GM12878 (cell line): ENCODE measurements around the gene THAP11. TPM values are rescaled to one million over a fixed set of nuclear protein-coding genes. Genes with fewer than 3 reads are reported as not detected.

Source experiments
- ATAC-seq: fragments of 200-7000 bp; cut with Tn5 transposase; 3 replicates; pipeline ENCODE4 v1.9.1; 2020; ENCODE audit warnings: mild to moderate bottlenecking, moderate library complexity
- BruUV-seq: library from RNA; stranded (reverse); fragments of 400-500 nt; replicated peaks from 2 replicates; lab custom pipeline; 2021; lab: Mats Ljungman, UMichigan
- CTCF ChIA-PET: fragments of 300-600 bp; sonication (Branson Sonifier 250); formaldehyde crosslinking; extraction: SDS; loops from one replicate; lab custom pipeline; 2021; ENCODE audit warnings: inconsistent platforms; lab: Yijun Ruan, JAX
- POLR2A ChIA-PET: fragments of 350-600 bp; formaldehyde crosslinking; extraction: SDS; loops from one replicate; lab custom pipeline; 2021; ENCODE audit warnings: inconsistent platforms; lab: Charles Lee
- RAD21 ChIA-PET: fragments of 300-600 bp; sonication (Branson Sonifier 250); formaldehyde crosslinking; loops from one replicate; lab custom pipeline; 2023; ENCODE audit warnings: antibody characterized with exemption; ENCODE audit not compliant: unreplicated experiment; lab: Charles Lee
- SMC1A ChIA-PET: fragments of 300-600 bp; sonication (Branson Sonifier 250); formaldehyde crosslinking; loops from one replicate; lab custom pipeline; 2023; ENCODE audit not compliant: unreplicated experiment, uncharacterized antibody; lab: Charles Lee
- DNase-seq: peaks from one replicate; pipeline ENCODE4 v3.0.0-alpha.2; 2011; ENCODE audit warnings: low read depth, low spot score
- FAIRE-seq: peaks from 3 replicates; lab custom pipeline; 2011; peaks lifted over from hg19 to GRCh38; lab: Jason Lieb, UNC
- H2AFZ ChIP-seq: 2 replicates; pipeline ENCODE4 v1.6.0; 2011; ENCODE audit warnings: low read depth, low read length, control low read depth; ENCODE audit not compliant: control insufficient read depth
- H3K27ac ChIP-seq: 2 replicates; pipeline ENCODE4 v1.5.1; 2011; ENCODE audit warnings: control low read depth; ENCODE audit not compliant: control insufficient read depth, insufficient read depth
- H3K27me3 ChIP-seq, 2 experiments: replicated peaks in 1 of 2; 2 replicates each; pipeline versions ENCODE4 v1.6.0 to v1.6.1; 2011; ENCODE audit warnings: low read length in 1 of 2; ENCODE audit not compliant: control insufficient read depth in 2 of 2, insufficient read depth in 2 of 2
- H3K36me3 ChIP-seq, 2 experiments: 2 replicates each; pipeline ENCODE4 v1.5.1; 2011; ENCODE audit warnings: low read length in 1 of 2; ENCODE audit not compliant: control insufficient read depth in 2 of 2, insufficient read depth in 2 of 2
- H3K4me1 ChIP-seq: 2 replicates; pipeline ENCODE4 v1.6.1; 2011; ENCODE audit warnings: mild to moderate bottlenecking, low read length, moderate library complexity, mixed read lengths; ENCODE audit not compliant: control insufficient read depth, insufficient read depth
- H3K4me2 ChIP-seq: 2 replicates; pipeline ENCODE4 v1.6.0; 2011; ENCODE audit warnings: control low read depth; ENCODE audit not compliant: control insufficient read depth, insufficient read depth
- H3K4me3 ChIP-seq: fragments of 200-600 bp; sonication (generic); 2 replicates; pipeline ENCODE4 v1.5.1; 2016
- H3K79me2 ChIP-seq: 2 replicates; pipeline ENCODE4 v1.6.0; 2011; ENCODE audit warnings: low read length; ENCODE audit not compliant: control insufficient read depth, insufficient read depth
- H3K9ac ChIP-seq: 2 replicates; pipeline ENCODE4 v1.8.0; 2011; ENCODE audit warnings: low read length, control low read depth, mixed read lengths; ENCODE audit not compliant: control insufficient read depth, insufficient read depth
- H3K9me3 ChIP-seq: replicated peaks from 3 replicates; pipeline ENCODE4 v1.5.1; 2011; ENCODE audit warnings: mild to moderate bottlenecking, low read length; ENCODE audit not compliant: control insufficient read depth, insufficient read depth
- H4K20me1 ChIP-seq: 2 replicates; pipeline ENCODE4 v1.6.0; 2011; ENCODE audit not compliant: control insufficient read depth, insufficient read depth
- BCL11A ChIP-seq: IDR thresholded peaks from 2 replicates; pipeline ENCODE4 v1.6.1; 2011; ENCODE audit warnings: low read depth, low read length
- BMI1 ChIP-seq: fragments of 450-650 bp; IDR thresholded peaks from 2 replicates; pipeline ENCODE4 v1.6.1; 2016; ENCODE audit warnings: mild to moderate bottlenecking, moderate library complexity, borderline replicate concordance
- BRCA1 ChIP-seq: IDR thresholded peaks from 2 replicates; pipeline ENCODE4 v1.6.1; 2011; ENCODE audit warnings: low read depth, low read length, improper control_type of control experiment
- CBX3 ChIP-seq: fragments of 200-600 bp; sonication (generic); IDR thresholded peaks from 2 replicates; pipeline ENCODE4 v1.6.1; 2016; ENCODE audit warnings: low read depth, borderline replicate concordance
- CHD1 ChIP-seq: IDR thresholded peaks from 2 replicates; pipeline ENCODE4 v1.6.1; 2012; ENCODE audit warnings: low read depth, low read length, improper control_type of control experiment
- EGR1 ChIP-seq, 2 experiments: IDR thresholded peaks; 1 replicate in 1 of 2; 2 replicates in 1 of 2; pipeline ENCODE4 v1.6.1; 2011 to 2012; ENCODE audit warnings: low read depth in 2 of 2, low read length in 2 of 2, borderline replicate concordance in 1 of 2, mild to moderate bottlenecking in 1 of 2, moderate library complexity in 1 of 2
- GATAD2B ChIP-seq: fragments of 450-650 bp; conservative IDR thresholded peaks from 2 replicates; pipeline ENCODE4 v1.6.1; 2017; ENCODE audit warnings: low read depth, mild to moderate bottlenecking, moderate library complexity
- HDAC6 ChIP-seq: fragments of 200-600 bp; sonication (generic); IDR thresholded peaks from one replicate; pipeline ENCODE4 v1.8.0; 2017; ENCODE audit warnings: antibody characterized with exemption; ENCODE audit not compliant: unreplicated experiment
- KDM1A ChIP-seq: fragments of 200-600 bp; sonication (generic); IDR thresholded peaks from 2 replicates; pipeline ENCODE4 v1.6.1; 2016; ENCODE audit warnings: borderline replicate concordance
- MEF2B ChIP-seq: fragments of 450-650 bp; IDR thresholded peaks from 2 replicates; pipeline ENCODE4 v1.6.1; 2018; ENCODE audit warnings: mild to moderate bottlenecking, moderate library complexity; ENCODE audit not compliant: partially characterized antibody, poor library complexity, severe bottlenecking
- MXI1 ChIP-seq: fragments of 150-350 bp; IDR thresholded peaks from 2 replicates; pipeline ENCODE4 v1.6.1; 2011; ENCODE audit warnings: low read depth, mild to moderate bottlenecking, inconsistent platforms, low read length, improper control_type of control experiment
- NFXL1 ChIP-seq: fragments of 450-650 bp; IDR thresholded peaks from 2 replicates; pipeline ENCODE4 v1.6.1; 2017; ENCODE audit warnings: antibody characterized with exemption, mild to moderate bottlenecking, borderline replicate concordance
- NFYB ChIP-seq: IDR thresholded peaks from 2 replicates; pipeline ENCODE4 v1.6.1; 2011; ENCODE audit warnings: low read depth, mild to moderate bottlenecking, low read length, improper control_type of control experiment, moderate library complexity; ENCODE audit not compliant: insufficient read depth
- NR2C1 ChIP-seq: fragments of 450-650 bp; IDR thresholded peaks from 2 replicates; pipeline ENCODE4 v1.6.1; 2017; ENCODE audit warnings: antibody characterized with exemption, mild to moderate bottlenecking, moderate library complexity
- NR2C2 ChIP-seq: IDR thresholded peaks from 2 replicates; pipeline ENCODE4 v1.6.1; 2011; ENCODE audit warnings: borderline replicate concordance, low read depth; ENCODE audit not compliant: control insufficient read depth, insufficient read length
- POLR2AphosphoS5 ChIP-seq: IDR thresholded peaks from 2 replicates; pipeline ENCODE4 v1.6.1; 2011; ENCODE audit warnings: mild to moderate bottlenecking, low read length, inconsistent platforms
- RB1 ChIP-seq: fragments of 450-650 bp; formaldehyde crosslinking; IDR thresholded peaks from 2 replicates; pipeline ENCODE4 v1.6.1; 2017; ENCODE audit warnings: mild to moderate bottlenecking, borderline replicate concordance
- SIN3A ChIP-seq: IDR thresholded peaks from 2 replicates; pipeline ENCODE4 v1.6.1; 2012; ENCODE audit warnings: low read depth, low read length, improper control_type of control experiment
- SREBF2 ChIP-seq: IDR thresholded peaks from 2 replicates; pipeline ENCODE4 v1.6.1; 2012; ENCODE audit warnings: mild to moderate bottlenecking, low read length
- SRF ChIP-seq, 2 experiments: IDR thresholded peaks; 2 replicates each; pipeline ENCODE4 v1.6.1; 2011; ENCODE audit warnings: low read depth in 2 of 2, low read length in 2 of 2, mild to moderate bottlenecking in 1 of 2, moderate library complexity in 1 of 2
- USF2 ChIP-seq: IDR thresholded peaks from 2 replicates; pipeline ENCODE4 v1.6.1; 2011; ENCODE audit warnings: low read depth, low read length, improper control_type of control experiment, borderline replicate concordance
- YBX1 ChIP-seq: fragments of 450-650 bp; IDR thresholded peaks from 2 replicates; pipeline ENCODE4 v1.6.1; 2016; ENCODE audit warnings: antibody characterized with exemption
- ZZZ3 ChIP-seq: IDR thresholded peaks from 2 replicates; pipeline ENCODE4 v1.6.1; 2011; ENCODE audit warnings: low read depth; ENCODE audit not compliant: control insufficient read depth, insufficient read length
- WGBS: methylation state at CpG from one replicate; pipeline ENCODE4 v1.1.6; 2016; ENCODE audit warnings: low lambda C conversion rate; ENCODE audit not compliant: insufficient replicate concordance, insufficient coverage; ENCODE audit errors: missing lambda C conversion rate; 5-methylcytosine and 5-hydroxymethylcytosine counted together
- in situ Hi-C: fragments of 300-500 bp; cut with MboI; formaldehyde crosslinking; loops from 9 replicates; pipeline ENCODE4 v1.14.3; 2018; ENCODE audit warnings: mixed read lengths
- intact Hi-C: fragments of 100-400 bp; cut with micrococcal nuclease; formaldehyde crosslinking; loops from one replicate; pipeline ENCODE4 v1.14.2; 2022; ENCODE audit not compliant: unreplicated experiment
- polyA plus RNA-seq, 11 experiments: library from polyadenylated mRNA; depleted of rRNA in 4 of 11; unstranded in 6 of 11; stranded (reverse) in 5 of 11; fragments of >200 nt; fragmentation: Nextera tagmentation in 4 of 11; fragmentation: Illumina TruSeq in 1 of 11; extraction: Ambion mirVana in 4 of 11; extraction: Trizol in 1 of 11; gene quantifications; 1 replicate in 1 of 11; 2 replicates in 10 of 11; pipeline versions ENCODE4 v1.2.1 to v1.2.3, GENCODE V29; 2011 to 2016; ENCODE audit warnings: inconsistent platforms in 2 of 11, missing spikeins in 2 of 11, low read depth in 1 of 11
- total RNA-seq, 4 experiments: library from RNA; depleted of rRNA in 3 of 4; stranded (reverse); fragments of >200 nt in 3 of 4; fragmentation: Illumina TruSeq in 1 of 4; extraction: Trizol in 1 of 4; gene quantifications; 2 replicates each; pipeline versions ENCODE4 v1.2.1 to v1.2.3, GENCODE V29; 2013 to 2021

THAP11 gene
- total and polyA plus RNA-seq, 10 of the 15 experiments (the other 5 are each of a cell fraction or from before 2014, with no cell fraction given): 2.5 to 36.7 (median 21.4) TPM

- intact Hi-C loops (no loop called here), in situ Hi-C loops (no loop called here)
- Histone ChIP-seq H3K79me2 (peaks cover 13% of the 10 kb centered on the region), H3K27ac (peak overlapping the region; percentile 54), H2AFZ (peak overlapping the region; percentile 99), H3K4me2 (peak overlapping the region; percentile 90), H3K4me1 (peaks cover 7% of the 10 kb centered on the region), H3K36me3 (peaks cover 2 to 5% of the 10 kb centered on the region in 2 experiments; a peak in 3 of 4 replicates), H3K9me3 (no peaks in the 10 kb centered on the region), H4K20me1 (no peaks in the 10 kb centered on the region), H3K9ac (peak overlapping the region; percentile 87), H3K27me3 (no peaks in the 10 kb centered on the region), H3K4me3 (peak overlapping the region; percentile 91)
- FAIRE-seq: peak; percentile 85
- TSS peak; percentile 77 for BruUV-seq
- POLR2A ChIA-PET: interaction anchor here (0.6 to 2.0 kb wide), 7 partner anchors 12 to 115 kb away, joined by 3 to 29 read pairs (median 3); partner anchors contain the start of genes NUTF2 and PSMB10
- RAD21 ChIA-PET: interaction anchor here (0.7 to 1.4 kb wide), 7 partner anchors 11 to 161 kb away, joined by 3 to 9 read pairs (median 4); partner anchors contain the start of genes GFOD2, PSMB10, RANBP10 and TSNAXIP1
- CTCF ChIA-PET: interaction anchor here (1.1 to 2.2 kb wide), 11 partner anchors 8 to 312 kb away, joined by 3 to 31 read pairs (median 4); partner anchors contain the start of genes NUTF2, RANBP10 and TSNAXIP1
- SMC1A ChIA-PET: interaction anchor here (0.9 to 1.9 kb wide), 7 partner anchors 10 to 312 kb away, joined by 3 to 10 read pairs (median 3); partner anchors contain the start of gene NUTF2
- peak; percentile 83 for DNase-seq
- peak; percentile 100 for ATAC-seq
- WGBS: under 1% methylated on average over 47 of the region's 49 CpGs
- TF ChIP-seq GATAD2B (peak; percentile 81), BRCA1 (peak; percentile 93), BCL11A (no peak), SRF (IDR thresholded peaks at IDR 0.05; ENCODE audit: low read depth in 2 of 2, low read length in 2 of 2) (no peak), NFYB (no peak), POLR2AphosphoS5 (peak; percentile 95), SIN3A (peak; percentile 73; the same call in 1 of the 2 replicates), NR2C2 (no peak), USF2 (no peak), CBX3 (no peak), CHD1 (no peak), HDAC6 (peak; percentile 69), NFXL1 (no peak), YBX1 (no peak), SREBF2 (no peak), ZZZ3 (no peak), MEF2B (no peak), MXI1 (peak; percentile 93), KDM1A (no peak), EGR1 (IDR thresholded peaks at IDR 0.05; ENCODE audit: borderline replicate concordance in 1 of 2, low read depth in 2 of 2, low read length in 2 of 2) (no peak), BMI1 (no peak), RB1 (peak; percentile 74; the same call in 1 of the 2 replicates), NR2C1 (no peak)
Observed at GRCh38 chr16:67833415-67834241, 8.5 kb upstream of the THAP11 start.
